PC-9 (cell line): ENCODE results near the gene SLC35A1.

Source experiments
- CTCF ChIP-seq: fragments of 200-600 bp; sonication (generic); conservative IDR thresholded peaks from 2 replicates; pipeline ENCODE4 v1.6.1; 2017; ENCODE audit warnings: mixed run types, antibody characterized with exemption, mild to moderate bottlenecking, moderate library complexity
- EZH2 ChIP-seq: fragments of 200-600 bp; sonication (generic); IDR thresholded peaks from 2 replicates; pipeline ENCODE4 v1.8.0; 2017; ENCODE audit warnings: antibody characterized with exemption, low read depth

- TF ChIP-seq CTCF (no peak), EZH2 (no peak)
These were observed 11.7 kb downstream of the SLC35A1 start for GRCh38 chr6:87484491-87484890.
